ENCODE data around the gene SH3BP5L.

Gene SH3BP5L

DNA sequence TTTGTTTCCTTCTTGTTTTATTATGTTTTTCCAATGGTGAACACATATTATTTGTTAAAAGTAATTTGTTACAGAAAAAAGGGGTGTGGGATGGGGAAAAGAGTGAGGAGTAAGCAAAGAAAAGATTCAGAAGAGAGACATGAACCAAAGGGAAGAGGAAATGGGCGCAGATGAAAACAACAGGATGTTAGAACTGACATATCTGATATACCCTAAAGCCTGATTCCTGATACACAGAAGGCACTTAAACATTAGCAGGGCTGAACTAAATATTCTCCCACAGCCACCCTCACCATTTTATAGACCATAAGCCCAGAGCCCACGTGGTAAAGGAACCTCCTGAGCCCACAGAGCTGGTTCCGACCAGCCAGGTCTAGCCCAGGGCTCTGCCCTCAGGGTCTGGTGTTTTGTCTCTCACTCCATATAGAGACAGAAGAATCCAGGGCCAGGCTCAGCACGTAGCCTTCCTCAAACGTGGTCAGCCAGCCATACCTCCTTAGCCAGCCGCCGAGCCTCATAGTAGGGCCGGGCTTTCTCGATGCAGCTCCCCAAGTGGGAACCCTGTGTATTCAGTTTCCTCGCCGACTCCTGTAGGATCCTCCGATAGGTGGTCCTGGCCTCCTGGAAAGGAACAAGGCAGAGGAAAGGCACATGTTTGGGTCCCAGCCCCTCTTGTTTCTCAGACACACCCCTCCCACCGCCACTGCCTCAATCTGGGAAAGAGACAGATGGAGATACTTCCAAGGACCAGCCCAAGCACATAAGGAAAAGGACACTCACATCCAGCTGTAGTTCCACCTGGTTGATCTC, 9.5 kb downstream of the SH3BP5L start:
- Histone ChIP-seq H4K20me1 (ENCODE audit: insufficient read depth) (no peaks in the 10 kb centered on the region), H3K4me3 (IDR thresholded peaks at IDR 0.05; ENCODE audit: insufficient read depth, low read depth, low read length) (no peak overlapping the region), H2AFZ (ENCODE audit: low read depth) (no peak overlapping the region), H3K27me3 (ENCODE audit: insufficient read depth, low read depth) (no peaks in the 10 kb centered on the region), H3K36me3 (ENCODE audit: insufficient read depth) (no peaks in the 10 kb centered on the region), H3K27ac (no peak overlapping the region), H3K4me2 (no peak overlapping the region), H3K4me1 (ENCODE audit: low read depth, poor library complexity, severe bottlenecking) (no peaks in the 10 kb centered on the region), H3K79me2 (ENCODE audit: insufficient read depth, low read depth) (no peaks in the 10 kb centered on the region), H3K9ac (no peak overlapping the region)
- no peak for TF ChIP-seq CTCF (conservative IDR thresholded peaks at IDR 0.05; ENCODE audit: low read depth, low read length)

DNA sequence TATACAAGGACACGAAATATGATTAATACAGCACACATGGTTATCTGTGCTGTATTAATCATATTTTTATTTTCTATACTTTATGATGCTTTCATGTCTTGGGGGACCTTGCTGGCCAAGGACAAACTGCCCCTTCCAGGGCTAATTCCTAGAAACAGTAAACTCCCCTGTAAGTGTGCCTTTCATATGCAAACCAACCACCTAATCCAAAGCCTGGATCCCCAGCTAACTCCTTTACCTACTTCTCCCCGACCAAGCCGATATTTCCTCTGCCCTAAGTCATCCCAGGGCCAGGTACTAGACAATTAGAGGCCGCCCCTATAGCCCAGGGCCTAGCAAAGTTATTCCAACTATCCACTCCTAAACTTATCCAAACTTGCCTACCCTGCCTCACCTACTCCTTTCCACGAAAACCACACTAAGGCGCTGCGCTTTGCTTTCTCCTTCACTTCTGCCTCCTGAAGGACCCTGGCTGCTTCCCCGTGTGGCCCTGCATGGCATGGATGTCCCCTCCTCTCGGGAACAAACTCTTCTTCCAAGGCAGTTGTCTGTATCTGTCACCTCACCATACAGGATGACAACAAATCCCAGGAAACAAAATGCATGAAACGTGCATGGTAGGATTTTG, 10.2 kb downstream of the SH3BP5L start:
- Histone ChIP-seq H3K36me3 (ENCODE audit: insufficient read depth) (no peaks in the 10 kb centered on the region), H3K79me2 (ENCODE audit: insufficient read depth, low read depth) (no peaks in the 10 kb centered on the region)

GRCh38 chr1:248814351-248814750, 11.4 kb downstream of the SH3BP5L start:
- H3K9ac ChIP-seq, result no peak overlapping the region
- H2AFZ ChIP-seq (ENCODE audit: low read depth), result no peak overlapping the region
- no peak for TF ChIP-seq CTCF (conservative IDR thresholded peaks at IDR 0.05; ENCODE audit: low read depth, low read length)
- no peaks in the 10 kb centered on the region for H3K27me3 ChIP-seq (ENCODE audit: insufficient read depth, low read depth)
- H3K4me3 ChIP-seq (IDR thresholded peaks at IDR 0.05; ENCODE audit: insufficient read depth, low read depth, low read length), result no peak overlapping the region
- no peaks in the 10 kb centered on the region for H3K36me3 ChIP-seq (ENCODE audit: insufficient read depth)
- no peaks in the 10 kb centered on the region for H4K20me1 ChIP-seq (ENCODE audit: insufficient read depth)
- H3K79me2 ChIP-seq (ENCODE audit: insufficient read depth, low read depth), result no peaks in the 10 kb centered on the region
- no peaks in the 10 kb centered on the region for H3K4me1 ChIP-seq (ENCODE audit: low read depth, poor library complexity, severe bottlenecking)
- H3K27ac ChIP-seq, result no peak overlapping the region
- no peak overlapping the region for H3K4me2 ChIP-seq

More for the DNA sequence above, 10.2 kb downstream of the SH3BP5L start:
- Histone ChIP-seq H3K4me2 (no peak overlapping the region), H3K4me1 (ENCODE audit: low read depth, poor library complexity, severe bottlenecking) (no peaks in the 10 kb centered on the region), H2AFZ (ENCODE audit: low read depth) (no peak overlapping the region), H3K27ac (no peak overlapping the region), H4K20me1 (ENCODE audit: insufficient read depth) (no peaks in the 10 kb centered on the region), H3K27me3 (ENCODE audit: insufficient read depth, low read depth) (no peaks in the 10 kb centered on the region), H3K9ac (no peak overlapping the region), H3K4me3 (IDR thresholded peaks at IDR 0.05; ENCODE audit: insufficient read depth, low read depth, low read length) (no peak overlapping the region)
- no peak for TF ChIP-seq CTCF (conservative IDR thresholded peaks at IDR 0.05; ENCODE audit: low read depth, low read length)

- Histone ChIP-seq H2AFZ (ENCODE audit: low read depth) (no peak overlapping the region), H3K4me3 (IDR thresholded peaks at IDR 0.05; ENCODE audit: insufficient read depth, low read depth, low read length) (no peak overlapping the region), H3K36me3 (ENCODE audit: insufficient read depth) (no peaks in the 10 kb centered on the region), H3K79me2 (ENCODE audit: insufficient read depth, low read depth) (no peaks in the 10 kb centered on the region), H3K4me2 (no peak overlapping the region), H3K9ac (no peak overlapping the region), H3K27ac (no peak overlapping the region), H4K20me1 (ENCODE audit: insufficient read depth) (no peaks in the 10 kb centered on the region), H3K4me1 (ENCODE audit: low read depth, poor library complexity, severe bottlenecking) (no peaks in the 10 kb centered on the region), H3K27me3 (ENCODE audit: insufficient read depth, low read depth) (no peaks in the 10 kb centered on the region)
- TF ChIP-seq CTCF (conservative IDR thresholded peaks at IDR 0.05; ENCODE audit: low read depth, low read length), result no peak
Measured at GRCh38 chr1:248813546-248813945, 12.2 kb downstream of the SH3BP5L start.

Measured in KMS-11 (cell line).